Activated naive CD4-positive, alpha-beta T cell (primary cell): ENCODE results near the gene TSPAN17.
"Not testable (repeated sequence)": the region's sequence is repeated elsewhere in the genome, so short reads cannot be mapped to it uniquely, and the experiment has no call there.

Experiments used
- DNase-seq, 4 experiments: peaks; one replicate each; lab custom pipeline; 2025; lab: John Stamatoyannopoulos, UW

The TSPAN17 gene

DNA sequence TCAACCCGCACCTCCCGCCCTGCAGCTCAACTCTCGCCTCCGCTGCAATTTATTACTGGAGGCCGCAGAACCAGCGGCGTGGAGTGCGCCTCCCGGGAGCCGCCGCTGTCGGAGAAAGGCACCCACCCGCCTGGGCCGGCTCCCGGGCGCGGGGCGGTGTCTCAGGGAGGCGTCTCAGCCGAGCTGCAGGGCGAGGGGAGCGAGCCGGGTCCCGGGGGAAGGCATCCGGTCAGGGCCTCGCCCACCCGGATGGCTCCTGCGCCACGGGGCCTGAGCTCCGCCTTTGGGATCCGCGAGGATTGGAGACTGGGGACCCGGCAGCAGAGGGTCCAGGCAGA lies 32.9 kb downstream of the TSPAN17 start:
- DNase-seq = no peak

DNA sequence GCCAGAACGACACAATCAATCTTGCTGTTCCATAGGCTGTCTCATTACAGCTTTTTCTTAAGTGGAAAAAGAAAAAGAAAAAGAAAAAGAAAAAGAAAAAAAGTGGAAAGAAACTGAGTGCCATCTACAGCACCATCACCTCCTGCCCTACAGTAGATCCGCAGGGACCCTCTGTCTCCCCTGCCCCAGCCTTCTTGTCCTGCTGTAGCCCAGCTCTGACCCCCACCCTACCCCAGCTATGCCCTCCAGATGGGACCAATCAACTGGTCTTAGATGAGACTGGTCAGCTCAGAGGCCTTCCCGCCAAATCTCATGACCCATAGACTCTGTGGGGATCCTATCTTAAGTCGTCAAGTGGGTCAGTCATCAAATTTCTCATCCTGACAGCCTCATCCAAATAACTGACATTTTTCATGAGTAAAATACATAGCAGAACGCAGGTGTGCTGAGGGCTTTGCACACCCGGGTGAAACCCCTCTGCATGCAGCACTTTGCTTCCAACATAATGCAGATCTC lies 34.8 kb downstream of the TSPAN17 start:
- no peak for DNase-seq

DNA sequence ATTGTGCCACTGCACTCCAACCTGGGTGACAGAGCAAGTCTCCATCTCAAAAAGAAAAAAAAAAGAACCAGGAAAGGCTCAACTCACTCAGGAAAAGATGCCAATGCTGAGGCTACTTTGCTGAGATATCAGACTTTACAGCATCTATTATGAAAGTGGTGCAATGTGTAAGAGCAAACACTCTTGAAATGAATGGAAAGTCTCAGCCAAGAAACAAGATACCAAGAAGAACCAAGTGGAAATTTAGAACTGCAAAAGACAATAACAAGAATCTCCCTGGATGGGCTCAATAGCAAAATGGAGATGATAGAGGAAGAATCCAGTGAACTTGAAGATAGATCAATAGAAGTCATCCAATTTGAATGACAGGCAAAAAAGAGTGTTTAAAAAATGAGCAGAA lies 37.7 kb downstream of the TSPAN17 start:
- DNase-seq = no peak

DNA sequence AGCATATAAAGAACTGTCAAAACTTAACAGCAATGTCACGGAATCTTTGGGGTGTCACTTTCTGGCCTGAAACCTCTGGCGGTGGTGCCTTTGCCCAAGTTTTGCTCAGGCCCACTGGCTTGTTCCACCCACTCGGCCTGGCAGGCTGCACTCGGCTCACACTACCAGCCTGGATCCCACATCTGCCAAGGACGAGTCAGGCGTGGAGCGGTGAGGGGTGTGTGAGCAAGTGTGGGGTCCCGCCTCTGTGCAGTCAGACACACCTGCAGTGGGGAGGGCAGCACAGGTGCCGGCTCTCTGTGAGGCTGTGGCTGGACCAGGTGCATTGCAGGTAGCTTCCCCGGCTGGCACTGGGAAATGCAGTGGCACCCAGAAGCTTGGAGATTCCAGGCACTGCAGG lies 40.0 kb downstream of the TSPAN17 start:
- DNase-seq = no peak

DNA sequence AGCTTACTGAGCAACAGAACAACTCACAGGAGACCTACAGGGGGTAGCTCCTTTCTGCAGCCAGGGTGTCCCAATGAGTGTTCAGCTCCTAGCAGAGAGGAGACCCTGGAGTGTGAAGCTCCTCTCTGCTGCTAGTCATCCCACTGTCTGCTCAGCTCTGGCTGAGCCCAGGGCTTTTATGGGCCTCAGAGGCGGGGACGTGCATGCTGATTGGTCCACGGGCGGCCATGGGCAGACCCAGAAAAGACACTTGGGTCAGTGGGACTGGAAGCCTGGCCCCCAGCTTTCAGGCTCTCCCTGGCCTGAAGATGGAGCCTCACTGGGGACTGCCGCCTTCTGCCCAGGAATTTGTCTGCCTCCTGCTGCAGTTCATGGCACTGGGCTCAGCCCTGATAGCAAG lies 40.6 kb downstream of the TSPAN17 start:
- DNase-seq = no peak

DNA sequence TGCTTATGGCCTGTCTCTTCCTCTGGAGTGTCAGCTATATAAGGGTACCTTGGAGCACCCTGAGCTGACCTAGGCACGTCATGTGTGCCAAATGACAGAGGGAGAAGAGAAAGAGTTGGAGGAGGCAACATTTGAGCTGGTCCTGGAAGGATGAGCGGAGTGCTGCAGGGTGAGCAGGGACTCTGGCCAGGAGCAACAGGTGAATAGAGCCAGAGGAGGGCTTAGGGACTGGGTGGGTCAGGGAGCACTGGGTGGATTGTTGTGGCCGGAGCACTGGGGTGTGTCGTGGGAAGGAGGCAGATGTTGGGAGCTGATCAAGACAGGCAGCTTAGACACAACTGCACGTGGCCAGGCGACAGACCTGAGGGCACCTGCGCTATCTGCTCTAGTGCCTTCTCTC lies 43.6 kb downstream of the TSPAN17 start:
- DNase-seq = no peak

DNA sequence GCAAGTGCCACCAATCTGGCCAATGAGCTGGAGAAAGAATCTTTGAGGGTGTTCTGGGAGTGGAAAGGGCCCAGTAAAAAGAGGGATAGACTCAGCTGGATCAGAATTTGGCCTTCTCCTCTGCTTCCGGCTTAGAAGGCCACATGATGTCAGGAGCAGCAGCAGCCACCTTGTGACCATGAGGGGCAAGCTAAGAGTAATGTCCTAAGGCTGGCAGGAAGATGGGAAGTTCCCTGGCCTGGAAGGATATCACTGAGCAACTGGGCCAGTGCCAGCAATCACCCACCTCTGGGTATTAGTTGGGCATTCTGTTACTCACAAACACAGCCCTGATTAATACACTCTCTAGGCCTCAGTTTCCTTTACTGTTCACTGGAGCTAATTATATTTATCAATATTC lies 44.2 kb downstream of the TSPAN17 start:
- no peak for DNase-seq

DNA sequence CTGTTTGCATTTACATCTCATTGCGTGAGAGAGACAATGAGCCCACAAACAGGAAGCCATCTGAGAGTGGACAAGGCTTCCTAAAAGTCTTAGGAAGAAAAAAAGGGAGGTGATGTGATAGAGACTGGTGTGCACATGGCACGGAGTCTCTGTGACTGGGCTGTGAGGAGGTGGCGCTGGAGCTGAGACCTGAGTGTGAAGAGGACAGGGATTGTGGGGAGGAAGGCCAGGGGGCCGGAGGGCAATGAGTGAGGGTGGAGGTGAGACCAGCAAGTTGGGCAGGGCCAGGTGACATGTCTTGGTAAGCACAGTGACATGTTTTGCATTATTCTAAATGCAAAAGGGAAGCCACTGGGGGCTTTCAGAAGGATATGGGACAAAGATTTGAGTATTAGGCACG lies 45.0 kb downstream of the TSPAN17 start:
- DNase-seq = no peak

DNA sequence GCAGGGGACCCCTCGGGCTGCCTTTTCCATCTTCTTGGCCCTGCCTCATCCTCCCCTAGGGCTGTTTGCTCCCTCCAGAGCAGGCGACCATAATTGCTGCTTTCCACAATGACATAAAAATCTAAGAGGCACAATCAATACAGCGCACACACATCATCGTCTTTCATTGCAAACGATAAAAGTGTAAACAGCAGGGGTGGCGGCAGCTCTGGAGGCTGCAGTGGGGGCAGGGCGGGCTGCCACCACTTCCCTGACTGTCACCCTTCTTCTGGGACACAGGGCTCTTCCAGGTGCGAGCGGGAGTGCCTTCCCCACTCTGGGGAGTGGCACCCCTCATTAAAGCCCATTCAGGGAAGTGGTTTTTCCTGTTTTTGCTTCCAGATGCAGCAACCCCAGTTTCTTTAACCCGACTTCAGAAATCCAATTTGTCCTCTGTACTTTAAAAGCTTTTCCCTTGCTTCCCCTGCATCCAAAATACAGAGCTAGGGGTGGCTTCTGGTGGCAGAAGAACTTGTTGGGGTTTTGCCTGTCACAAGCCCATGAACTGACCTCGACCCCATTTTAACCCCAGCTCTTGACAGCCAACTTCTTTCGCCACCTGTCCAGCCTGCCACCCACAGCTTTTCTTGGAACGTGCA lies 45.7 kb downstream of the TSPAN17 start:
- no peak for DNase-seq

DNA sequence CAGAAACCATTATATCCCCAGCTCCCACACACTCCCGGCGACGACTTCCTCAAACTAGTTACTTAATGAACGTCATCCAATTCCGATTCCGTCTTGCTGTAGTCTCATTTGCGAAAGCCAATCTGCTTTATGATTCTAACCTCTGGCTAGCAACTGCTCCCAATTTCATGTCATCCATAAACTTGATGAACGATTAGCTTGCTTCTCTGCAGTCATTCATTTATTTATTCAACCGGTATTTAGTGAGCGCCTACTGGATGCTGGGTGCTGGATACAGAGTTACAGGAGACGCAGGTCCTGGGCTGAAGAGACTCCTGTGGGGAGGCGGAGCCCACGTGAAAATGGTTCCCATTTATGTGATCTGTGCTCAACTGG lies 46.2 kb downstream of the TSPAN17 start:
- no peak for DNase-seq

DNA sequence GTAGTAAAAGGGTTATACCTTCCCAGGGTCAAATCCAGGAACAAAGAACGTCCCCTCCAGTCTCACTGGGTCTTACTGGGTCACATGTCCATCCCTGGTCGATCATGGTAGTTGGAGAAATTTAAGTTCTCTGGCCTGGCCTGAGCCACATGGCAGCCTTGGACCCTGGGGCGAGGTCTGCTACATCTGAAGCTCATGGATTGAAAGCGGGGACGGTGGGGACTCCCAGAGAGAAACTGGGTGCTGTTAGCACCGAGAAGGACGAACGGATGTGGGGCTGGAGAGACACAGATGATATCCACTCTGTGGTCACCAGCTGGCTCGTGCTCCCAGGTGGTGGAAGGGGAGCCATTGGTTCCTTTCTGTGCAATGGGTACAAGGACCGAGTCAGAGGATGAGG lies 46.9 kb downstream of the TSPAN17 start:
- no peak for DNase-seq

DNA sequence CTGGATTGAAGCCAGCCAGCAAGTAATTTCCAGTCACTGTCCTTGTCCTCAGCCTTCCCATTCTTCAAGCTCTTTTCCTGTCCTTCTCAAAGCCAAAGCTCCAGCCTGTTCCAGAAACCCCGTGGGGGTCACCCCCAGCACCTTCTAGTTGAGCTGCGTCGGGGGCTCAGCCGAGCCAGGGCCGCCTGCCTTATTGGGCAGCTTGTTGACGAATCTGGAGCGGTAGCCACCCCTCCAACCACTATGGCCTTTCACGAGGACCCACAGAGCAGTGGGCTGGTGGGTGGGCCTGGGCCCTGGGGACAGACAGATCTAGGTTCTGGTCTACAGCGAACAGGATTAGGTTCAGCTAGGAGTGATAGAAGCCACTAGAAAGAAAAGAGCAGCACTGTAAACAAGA lies 47.3 kb downstream of the TSPAN17 start:
- DNase-seq = no peak

DNA sequence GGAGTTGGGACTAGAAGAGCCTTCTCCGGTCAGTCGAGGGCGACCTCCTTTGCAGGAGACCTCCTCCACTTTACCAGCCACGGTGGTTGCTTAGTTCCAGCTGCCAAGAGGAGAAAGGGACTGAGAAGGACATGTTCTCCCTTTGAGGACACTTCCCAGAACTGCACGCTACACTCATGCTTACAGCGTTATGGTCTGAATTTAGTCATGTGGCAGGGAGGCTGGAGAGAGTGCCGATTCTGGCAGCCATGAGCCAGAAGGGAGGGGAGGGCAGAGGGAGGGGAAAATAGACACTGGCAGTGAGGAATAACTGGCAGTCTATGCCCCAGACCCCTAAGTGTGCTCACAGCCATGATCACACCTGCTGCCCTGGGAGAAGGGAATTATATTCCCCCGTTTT lies 47.8 kb downstream of the TSPAN17 start:
- no peak for DNase-seq

DNA sequence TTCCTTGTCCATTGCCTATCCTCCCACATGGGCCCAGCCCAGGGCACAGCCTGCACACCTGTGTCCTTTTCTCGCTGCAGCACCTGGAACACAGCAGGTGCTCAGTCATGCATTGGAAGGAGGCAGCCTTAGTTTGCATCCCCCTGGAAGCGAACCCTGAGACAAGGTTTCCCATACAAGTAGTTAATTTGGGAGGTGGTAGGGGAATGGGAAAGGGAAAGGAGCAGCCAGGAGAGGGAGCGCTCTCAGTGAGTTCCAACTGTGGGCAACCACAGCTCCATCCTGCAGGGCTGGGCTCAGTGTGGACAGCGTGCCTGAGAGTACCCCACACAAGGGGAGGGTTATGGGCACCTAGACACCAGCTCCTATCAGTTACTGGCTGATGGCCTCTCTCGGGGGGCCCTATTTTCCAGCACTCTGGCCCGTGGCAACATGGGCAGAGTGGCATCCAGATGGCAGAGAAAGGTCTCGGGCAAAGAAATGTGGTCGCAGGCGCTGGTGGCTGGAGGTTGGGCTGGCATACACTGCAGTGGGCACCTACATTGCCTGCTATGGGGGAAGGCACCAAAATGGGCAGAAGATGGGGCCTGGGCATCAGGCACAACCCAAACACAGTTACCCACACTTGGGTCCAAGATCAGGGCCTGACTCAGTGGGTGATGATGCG lies 50.1 kb downstream of the TSPAN17 start:
- DNase-seq = no peak

DNA sequence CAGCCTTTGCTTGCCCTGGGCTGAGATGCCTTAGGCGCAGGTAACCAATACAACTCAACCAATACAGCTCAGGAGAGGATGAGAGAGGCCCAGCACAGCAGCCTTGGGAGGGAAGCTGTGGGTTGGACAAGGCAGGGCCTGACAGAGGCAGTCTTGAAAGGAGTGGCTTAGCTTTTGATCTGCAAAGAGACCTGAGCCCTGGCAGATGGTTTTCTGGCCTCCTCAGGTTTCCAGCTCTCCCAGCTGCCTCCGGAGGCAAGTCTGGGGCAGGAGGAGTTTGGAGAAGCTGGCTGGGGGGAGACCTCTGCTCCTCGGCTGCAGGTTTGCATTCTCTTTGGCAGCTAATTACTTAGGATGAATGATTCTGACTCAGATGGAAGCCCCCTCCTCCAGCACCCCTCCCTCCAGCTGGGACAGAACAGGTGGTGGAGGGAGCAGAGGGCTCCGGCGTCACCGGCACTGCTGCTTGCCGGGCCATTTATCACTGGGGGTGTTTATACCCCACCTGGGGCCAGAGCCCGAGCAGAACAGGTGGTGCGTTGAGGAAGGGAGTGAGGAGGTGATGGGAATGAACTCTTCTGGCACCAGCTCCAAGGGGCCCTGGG lies 50.8 kb downstream of the TSPAN17 start:
- no peak for DNase-seq

DNA sequence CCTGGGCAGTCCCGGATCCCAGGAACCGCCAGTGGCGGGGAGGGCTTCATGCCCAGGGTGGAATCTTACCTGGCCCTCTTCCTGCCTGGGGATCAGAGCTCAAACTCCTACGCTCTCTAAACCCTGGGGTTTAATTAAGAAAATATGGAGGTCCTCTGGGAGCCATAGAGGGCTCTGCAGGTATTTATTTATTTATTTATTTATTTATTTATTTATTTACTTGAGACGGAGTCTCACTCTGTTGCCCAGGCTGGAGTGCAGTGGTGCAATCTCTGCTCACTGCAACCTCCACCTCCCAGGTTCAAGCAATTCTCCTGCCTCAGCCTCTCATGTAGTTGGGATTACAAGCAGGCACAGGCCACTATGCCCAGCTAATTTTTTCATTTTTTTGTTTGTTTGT lies 52.2 kb downstream of the TSPAN17 start:
- not testable (repeated sequence) for DNase-seq

DNA sequence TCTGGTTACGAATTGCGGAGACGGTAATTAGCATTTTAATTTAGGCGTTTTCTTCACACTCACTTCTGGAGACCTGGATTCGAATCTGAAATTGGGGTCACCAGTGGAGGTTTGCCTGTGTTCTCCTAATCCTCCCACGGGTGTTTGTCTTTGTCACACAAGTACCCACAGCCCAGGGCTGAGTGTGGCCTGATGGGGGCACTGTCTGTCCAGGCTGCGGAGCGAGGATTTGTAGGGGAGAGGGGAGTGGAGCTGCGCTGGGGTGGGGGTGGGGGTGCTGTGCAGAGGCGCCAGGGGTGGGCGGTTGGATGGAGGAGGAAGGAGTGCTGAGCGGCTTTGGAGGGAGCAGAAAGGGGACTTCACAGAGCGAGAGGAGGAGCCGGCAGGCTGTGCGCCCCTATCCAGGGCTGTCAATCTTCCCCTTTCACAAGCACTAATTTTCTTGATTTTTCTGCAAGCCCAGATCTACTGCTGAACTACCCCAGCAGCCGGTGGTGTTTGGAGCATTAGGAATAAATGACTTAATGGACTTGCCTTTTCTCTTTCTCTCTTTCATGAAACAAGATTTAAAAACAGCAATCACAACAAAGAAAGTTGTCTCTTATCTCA lies 53.1 kb downstream of the TSPAN17 start:
- DNase-seq = no peak

DNA sequence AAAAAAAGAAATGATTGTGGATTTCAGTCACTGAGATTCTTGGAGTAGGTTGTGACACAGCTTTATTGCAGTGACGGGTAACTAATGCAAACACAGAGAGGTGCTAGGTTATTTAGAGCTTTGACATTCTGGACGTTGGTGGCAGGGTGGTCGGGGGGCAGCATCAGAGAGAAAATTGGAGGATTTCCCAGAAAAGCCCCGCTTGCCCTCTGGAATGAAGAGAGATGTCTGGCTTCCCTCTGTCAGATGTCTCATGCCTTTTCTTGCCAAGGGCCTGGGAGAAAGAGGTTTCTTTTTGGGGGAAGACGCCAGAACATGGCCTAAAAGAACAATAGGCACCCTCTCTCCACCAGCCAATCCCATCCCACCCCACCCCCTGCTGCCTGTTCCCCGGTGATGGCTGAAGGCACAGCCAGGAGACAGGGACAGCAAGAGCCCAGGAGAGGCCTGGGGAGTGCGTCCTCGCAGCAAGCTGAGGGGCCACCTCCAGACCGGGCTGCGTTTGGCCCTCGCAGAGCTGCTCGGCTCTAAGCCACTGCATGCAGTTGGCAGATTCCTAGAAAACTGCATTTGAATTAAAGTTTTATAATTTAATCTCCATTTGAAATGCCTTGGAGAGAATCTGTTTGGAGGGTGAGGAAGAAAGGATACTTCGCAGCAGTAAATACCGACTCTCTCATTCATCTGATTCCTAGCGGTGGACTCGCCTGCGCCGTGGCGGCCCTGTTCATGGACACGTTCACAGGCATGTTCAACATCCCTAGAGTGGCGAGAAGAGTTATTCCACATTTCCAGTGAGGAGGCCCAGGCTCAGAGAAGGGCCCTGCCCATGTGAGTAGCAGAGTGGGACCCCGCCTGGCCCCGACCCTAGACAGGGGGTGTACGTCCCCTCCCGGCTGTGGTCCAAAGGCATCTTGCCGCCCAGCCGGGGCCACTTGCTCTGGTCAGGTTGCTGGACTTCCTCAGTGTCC lies 55.7 kb downstream of the TSPAN17 start:
- no peak for DNase-seq

DNA sequence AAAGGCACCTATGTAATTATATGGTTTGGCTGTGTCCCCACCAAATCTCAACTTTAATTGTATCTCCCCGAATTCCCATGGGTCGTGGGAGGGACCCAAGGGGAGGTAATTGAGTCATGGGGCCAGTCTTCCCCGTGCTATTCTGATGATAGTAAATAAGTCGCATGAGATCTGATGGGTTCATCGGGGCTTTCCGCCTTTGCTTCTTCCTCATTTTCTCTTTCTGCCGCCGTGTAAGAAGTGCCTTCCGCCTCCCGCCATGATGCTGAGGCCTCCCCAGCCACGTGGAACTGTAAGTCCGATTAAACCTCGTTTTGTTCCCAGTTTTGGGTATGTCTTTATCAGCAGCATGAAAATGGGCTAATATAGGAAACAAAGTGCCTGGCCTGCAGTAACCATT lies 56.6 kb downstream of the TSPAN17 start:
- DNase-seq = no peak

DNA sequence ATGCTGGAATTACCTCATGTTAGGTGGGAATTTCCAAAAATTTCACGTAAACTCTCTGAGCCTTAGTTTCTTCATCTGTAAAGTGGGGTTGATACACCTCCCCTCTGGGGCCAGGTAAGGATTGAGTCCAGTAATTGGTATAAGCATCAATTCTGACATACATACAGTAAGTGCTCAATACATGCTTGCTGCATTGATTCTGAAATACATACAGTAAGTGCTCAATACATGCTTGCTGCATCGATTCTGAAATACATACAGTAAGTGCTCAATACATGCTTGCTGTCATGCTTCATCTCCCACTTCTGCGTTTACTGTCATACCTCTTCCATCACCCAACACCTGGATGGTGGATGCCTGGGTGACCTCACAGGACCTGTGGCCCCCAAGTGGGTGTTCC lies 57.1 kb downstream of the TSPAN17 start:
- DNase-seq = no peak

DNA sequence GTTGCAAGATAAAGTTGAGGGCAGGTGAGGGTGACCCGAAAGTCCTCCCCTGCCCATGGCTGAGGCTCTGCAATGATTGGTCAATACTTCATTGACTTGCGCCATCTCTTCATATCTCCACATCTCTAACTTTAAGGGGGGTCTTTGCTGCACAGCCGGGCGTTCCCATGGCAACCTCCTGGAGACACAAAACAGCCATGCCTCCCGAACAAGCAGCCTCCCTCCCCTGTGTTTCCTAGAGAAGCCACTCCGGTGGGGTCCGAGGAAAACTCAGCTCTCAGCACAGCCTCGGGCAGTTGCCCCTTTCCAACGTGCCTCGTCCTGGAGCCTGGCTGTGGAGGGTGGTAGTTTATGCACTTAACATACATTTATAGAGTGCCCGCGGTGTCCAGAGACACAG lies 57.5 kb downstream of the TSPAN17 start:
- no peak for DNase-seq
